CD14-positive monocyte (primary cell): ENCODE measurements around the gene LHPP. TPM values are rescaled to one million over a fixed set of nuclear protein-coding genes. Genes with fewer than 3 reads are reported as not detected.

ENCODE experiments used
- DNase-seq, 3 donors: peaks; one replicate each; pipeline ENCODE4 v3.0.0-alpha.2; 2011 to 2022
- H2AFZ ChIP-seq: 2 replicates; pipeline ENCODE4 v1.6.0; 2012; ENCODE audit warnings: mild to moderate bottlenecking, low read depth, low read length, inconsistent platforms; ENCODE audit not compliant: insufficient read depth, poor library complexity, severe bottlenecking
- H3K27ac ChIP-seq, 2 donors: 1 replicate in 1 of 2; 2 replicates in 1 of 2; pipeline ENCODE4 v1.5.1; 2012 to 2013; ENCODE audit warnings: low read length in 2 of 2, control low read depth in 1 of 2, inconsistent platforms in 1 of 2, low read depth in 1 of 2, mild to moderate bottlenecking in 1 of 2
- H3K27me3 ChIP-seq, 2 donors: one replicate each; pipeline versions ENCODE4 v1.6.0 to v1.6.1; 2011 to 2013; ENCODE audit warnings: low read length in 2 of 2; ENCODE audit not compliant: control insufficient read depth in 2 of 2, insufficient read depth in 2 of 2
- H3K36me3 ChIP-seq, 2 donors: replicated peaks in 1 of 2; 1 replicate in 1 of 2; 2 replicates in 1 of 2; pipeline versions ENCODE4 v1.5.1 to v1.6.1; 2012 to 2013; ENCODE audit warnings: low read length in 2 of 2, control low read depth in 1 of 2, inconsistent platforms in 1 of 2, mild to moderate bottlenecking in 1 of 2; ENCODE audit not compliant: insufficient read depth in 2 of 2, control insufficient read depth in 1 of 2
- H3K4me1 ChIP-seq, 2 donors: 1 replicate in 1 of 2; 2 replicates in 1 of 2; pipeline versions ENCODE4 v1.5.1 to v1.6.1; 2012 to 2013; ENCODE audit warnings: low read length in 2 of 2, control low read depth in 1 of 2, inconsistent platforms in 1 of 2, mild to moderate bottlenecking in 1 of 2, moderate library complexity in 1 of 2; ENCODE audit not compliant: insufficient read depth in 2 of 2, control insufficient read depth in 1 of 2
- H3K4me2 ChIP-seq: replicated peaks from 2 replicates; pipeline ENCODE3; 2012; ENCODE audit warnings: low read length, moderate library complexity, mild to moderate bottlenecking; ENCODE audit not compliant: poor library complexity, severe bottlenecking; ENCODE audit errors: extremely low read depth
- H3K4me3 ChIP-seq, 3 experiments: fragments of 200-600 bp in 1 of 3; sonication (generic) in 1 of 3; replicated peaks in 1 of 3; 1 replicate in 2 of 3; 2 replicates in 1 of 3; pipeline ENCODE4 v1.5.1; 2011 to 2013; ENCODE audit warnings: low read length in 3 of 3, mild to moderate bottlenecking in 3 of 3, control low read depth in 2 of 3, low read depth in 2 of 3, inconsistent platforms in 1 of 3, moderate library complexity in 1 of 3
- H3K79me2 ChIP-seq: 2 replicates; pipeline ENCODE4 v1.6.0; 2012; ENCODE audit warnings: mild to moderate bottlenecking, control low read depth, inconsistent platforms, low read length, moderate library complexity; ENCODE audit not compliant: insufficient read depth
- H3K9ac ChIP-seq: 2 replicates; pipeline ENCODE4 v1.6.0; 2017; ENCODE audit warnings: low read length, mild to moderate bottlenecking; ENCODE audit not compliant: insufficient read depth, poor library complexity, severe bottlenecking
- H3K9me3 ChIP-seq, 2 donors: replicated peaks in 1 of 2; 1 replicate in 1 of 2; 2 replicates in 1 of 2; pipeline versions ENCODE4 v1.5.1 to v1.6.1; 2012 to 2013; ENCODE audit warnings: low read length in 2 of 2, control low read depth in 1 of 2; ENCODE audit not compliant: control insufficient read depth in 1 of 2, insufficient read depth in 1 of 2
- H4K20me1 ChIP-seq: 2 replicates; pipeline ENCODE4 v1.6.0; 2012; ENCODE audit warnings: mild to moderate bottlenecking, low read length, control low read depth, moderate library complexity; ENCODE audit not compliant: insufficient read depth
- H3K27ac Mint-ChIP-seq, 7 donors: one replicate each; pipeline ENCODE4 v1.8.0; 2020; ENCODE audit warnings: mild to moderate bottlenecking in 7 of 7, mixed read lengths in 7 of 7, moderate library complexity in 6 of 7, inconsistent platforms in 2 of 7
- H3K27me3 Mint-ChIP-seq, 3 donors: one replicate each; pipeline ENCODE4 v1.8.0; 2021 to 2022; ENCODE audit warnings: low read depth in 3 of 3, mild to moderate bottlenecking in 3 of 3, mixed read lengths in 3 of 3, moderate library complexity in 3 of 3, inconsistent platforms in 1 of 3
- H3K36me3 Mint-ChIP-seq, 2 donors: one replicate each; pipeline ENCODE4 v1.8.0; 2020; ENCODE audit warnings: mixed read lengths in 2 of 2, inconsistent platforms in 1 of 2, mild to moderate bottlenecking in 1 of 2
- H3K4me1 Mint-ChIP-seq: one replicate; pipeline ENCODE4 v1.8.0; 2020; ENCODE audit warnings: mild to moderate bottlenecking, mixed read lengths
- H3K4me3 Mint-ChIP-seq, 2 donors: one replicate each; pipeline ENCODE4 v1.8.0; 2020; ENCODE audit warnings: mild to moderate bottlenecking in 2 of 2, mixed read lengths in 2 of 2, moderate library complexity in 1 of 2
- H3K9me3 Mint-ChIP-seq, 7 donors: one replicate each; pipeline ENCODE4 v1.8.0; 2020 to 2022; ENCODE audit warnings: mixed read lengths in 7 of 7, mild to moderate bottlenecking in 6 of 7, moderate library complexity in 6 of 7, inconsistent platforms in 2 of 7
- WGBS: methylation state at CpG from one replicate; pipeline ENCODE4 v1.1.5; 2013; ENCODE audit warnings: missing lambda C conversion rate; ENCODE audit not compliant: insufficient coverage; 5-methylcytosine and 5-hydroxymethylcytosine counted together
- intact Hi-C, 2 donors: fragments of 100-400 bp; cut with micrococcal nuclease; formaldehyde crosslinking; loops; one replicate each; pipeline versions ENCODE4 v1.15.0 to v1.15.1; 2023
- polyA plus RNA-seq, 3 donors: library from polyadenylated mRNA; depleted of rRNA in 1 of 3; unstranded in 2 of 3; stranded (reverse) in 1 of 3; fragments of 300-500 nt in 2 of 3; fragments of >200 nt in 1 of 3; fragmentation: Illumina TruSeq in 2 of 3; gene quantifications; 1 replicate in 2 of 3; 2 replicates in 1 of 3; pipeline ENCODE4 v1.2.3, GENCODE V29; 2012 to 2021
- TF ChIP-seq, protein P1 (sequence below): fragments of 200-600 bp; IDR thresholded peaks from one replicate; pipeline ENCODE4 v1.8.0; 2022; ENCODE audit warnings: antibody characterized with exemption, mild to moderate bottlenecking

LHPP gene
- polyA plus RNA-seq, 3 donors: 15.2 to 20.6 (median 19.5) TPM

DNA sequence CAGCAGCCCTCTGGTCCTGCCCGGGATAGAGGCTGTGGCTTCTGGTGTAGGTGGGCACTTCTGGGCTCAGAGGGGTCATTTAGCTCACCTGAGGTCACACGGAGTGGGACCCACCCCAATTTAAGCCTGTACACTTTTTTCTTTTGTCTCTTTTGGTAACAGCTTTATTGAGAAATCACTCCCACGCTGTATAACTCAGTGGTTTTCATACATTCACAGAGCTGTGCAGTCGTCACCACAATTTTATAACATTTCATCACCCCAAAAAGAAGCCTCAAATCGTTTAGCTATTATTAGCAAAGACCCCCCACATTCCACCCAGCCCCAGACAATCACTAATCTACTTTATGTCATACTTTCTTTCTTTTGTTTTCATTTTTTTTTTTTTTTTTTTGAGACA is 62.3 kb downstream of the LHPP start:
- Histone ChIP-seq H3K27me3 (no peaks in the 10 kb centered on the region), H3K4me3 (peak overlapping the region in 1 of 3 experiments; percentile 57), H3K4me1 (peaks cover 38 to 40% of the 10 kb centered on the region in 2 donors), H3K9ac (peak overlapping the region; percentile 47), H2AFZ (peak overlapping the region; percentile 69), H3K4me2 (peak overlapping the region; percentile 71), H4K20me1 (no peaks in the 10 kb centered on the region), H3K79me2 (no peaks in the 10 kb centered on the region), H3K27ac (peak overlapping the region; percentile 75 to 84), H3K36me3 (no peaks in the 10 kb centered on the region), H3K9me3 (no peaks in the 10 kb centered on the region)
- H3K4me1 Mint-ChIP-seq: peaks cover 43% of the 10 kb centered on the region
- peaks cover 0 to 2% (median 2%) of the 10 kb centered on the region in 3 donors for H3K27me3 Mint-ChIP-seq
- intact Hi-C loops: no loop called here
- peak in 1 of 3 donors; percentile 35 for DNase-seq
- 9% methylated on average over 4 of the region's 5 CpGs for WGBS
- H3K36me3 Mint-ChIP-seq: peaks cover 2 to 6% of the 10 kb centered on the region in 2 donors
- TF ChIP-seq, protein P1, sequence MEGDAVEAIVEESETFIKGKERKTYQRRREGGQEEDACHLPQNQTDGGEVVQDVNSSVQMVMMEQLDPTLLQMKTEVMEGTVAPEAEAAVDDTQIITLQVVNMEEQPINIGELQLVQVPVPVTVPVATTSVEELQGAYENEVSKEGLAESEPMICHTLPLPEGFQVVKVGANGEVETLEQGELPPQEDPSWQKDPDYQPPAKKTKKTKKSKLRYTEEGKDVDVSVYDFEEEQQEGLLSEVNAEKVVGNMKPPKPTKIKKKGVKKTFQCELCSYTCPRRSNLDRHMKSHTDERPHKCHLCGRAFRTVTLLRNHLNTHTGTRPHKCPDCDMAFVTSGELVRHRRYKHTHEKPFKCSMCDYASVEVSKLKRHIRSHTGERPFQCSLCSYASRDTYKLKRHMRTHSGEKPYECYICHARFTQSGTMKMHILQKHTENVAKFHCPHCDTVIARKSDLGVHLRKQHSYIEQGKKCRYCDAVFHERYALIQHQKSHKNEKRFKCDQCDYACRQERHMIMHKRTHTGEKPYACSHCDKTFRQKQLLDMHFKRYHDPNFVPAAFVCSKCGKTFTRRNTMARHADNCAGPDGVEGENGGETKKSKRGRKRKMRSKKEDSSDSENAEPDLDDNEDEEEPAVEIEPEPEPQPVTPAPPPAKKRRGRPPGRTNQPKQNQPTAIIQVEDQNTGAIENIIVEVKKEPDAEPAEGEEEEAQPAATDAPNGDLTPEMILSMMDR: no peak
- H3K9me3 Mint-ChIP-seq: peaks cover 0 to 2% (median 0%) of the 10 kb centered on the region in 7 donors
- peak overlapping the region in 1 of 2 donors; percentile 35 for H3K4me3 Mint-ChIP-seq
- H3K27ac Mint-ChIP-seq: peak overlapping the region in 6 of 7 donors; percentile 84 to 92 (median 91)

DNA sequence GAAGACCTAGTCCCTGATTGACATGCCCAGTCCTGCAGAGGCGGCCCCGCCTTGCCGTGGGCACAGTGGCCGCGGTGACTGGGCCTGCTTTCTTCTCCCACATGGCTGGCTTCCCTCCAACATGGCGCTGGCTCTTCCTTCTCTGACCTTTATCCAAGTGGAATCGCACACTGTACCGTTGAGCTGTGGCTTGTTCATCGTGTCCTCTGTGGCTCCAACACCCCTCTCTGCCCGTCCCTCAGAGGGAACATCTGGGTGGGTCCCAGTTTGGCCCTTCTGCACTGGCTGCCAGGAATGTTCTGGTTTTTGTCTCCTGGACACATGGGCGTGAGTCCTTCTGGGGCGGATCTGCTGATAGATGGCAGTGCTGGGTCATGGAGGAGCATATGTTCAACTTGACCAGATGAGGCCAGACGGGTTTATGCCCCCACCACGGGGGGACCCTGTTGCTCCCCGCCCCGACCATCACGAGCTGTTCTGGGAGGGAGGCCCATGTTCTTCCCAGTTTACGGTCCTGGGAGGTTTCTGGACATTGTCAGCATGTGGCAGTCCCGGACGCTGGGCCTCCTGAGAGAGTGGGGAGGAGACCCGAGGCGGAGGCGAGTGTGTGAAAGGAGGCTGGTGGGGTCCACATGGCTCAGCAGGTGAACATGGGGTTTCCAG is 63.5 kb downstream of the LHPP start:
- no peaks in the 10 kb centered on the region for H4K20me1 ChIP-seq

More for the DNA sequence above, 63.5 kb downstream of the LHPP start:
- TF ChIP-seq, protein P1: no peak
- H3K36me3 Mint-ChIP-seq: peaks cover 2 to 6% of the 10 kb centered on the region in 2 donors
- peaks cover 0 to 2% (median under 1%) of the 10 kb centered on the region in 3 donors for H3K27me3 Mint-ChIP-seq
- Histone ChIP-seq H2AFZ (no peak overlapping the region), H3K27me3 (no peaks in the 10 kb centered on the region), H3K4me2 (no peak overlapping the region), H3K9me3 (no peaks in the 10 kb centered on the region), H3K4me3 (no peak overlapping the region), H3K4me1 (peaks cover 38 to 43% of the 10 kb centered on the region in 2 donors), H3K36me3 (no peaks in the 10 kb centered on the region), H3K9ac (no peak overlapping the region), H3K79me2 (no peaks in the 10 kb centered on the region), H3K27ac (no peak overlapping the region)
- H3K9me3 Mint-ChIP-seq: peaks cover 0 to 2% (median 0%) of the 10 kb centered on the region in 7 donors
- intact Hi-C loops: no loop called here
- H3K4me3 Mint-ChIP-seq: no peak overlapping the region
- 79% methylated on average over 21 of the region's 23 CpGs for WGBS
- H3K4me1 Mint-ChIP-seq: peaks cover 43% of the 10 kb centered on the region
- H3K27ac Mint-ChIP-seq: peak overlapping the region in 5 of 7 donors; percentile 10 to 78 (median 45)
- no peak for DNase-seq
